Measurements from ENCODE around the gene NINJ2.

NINJ2 gene

DNA sequence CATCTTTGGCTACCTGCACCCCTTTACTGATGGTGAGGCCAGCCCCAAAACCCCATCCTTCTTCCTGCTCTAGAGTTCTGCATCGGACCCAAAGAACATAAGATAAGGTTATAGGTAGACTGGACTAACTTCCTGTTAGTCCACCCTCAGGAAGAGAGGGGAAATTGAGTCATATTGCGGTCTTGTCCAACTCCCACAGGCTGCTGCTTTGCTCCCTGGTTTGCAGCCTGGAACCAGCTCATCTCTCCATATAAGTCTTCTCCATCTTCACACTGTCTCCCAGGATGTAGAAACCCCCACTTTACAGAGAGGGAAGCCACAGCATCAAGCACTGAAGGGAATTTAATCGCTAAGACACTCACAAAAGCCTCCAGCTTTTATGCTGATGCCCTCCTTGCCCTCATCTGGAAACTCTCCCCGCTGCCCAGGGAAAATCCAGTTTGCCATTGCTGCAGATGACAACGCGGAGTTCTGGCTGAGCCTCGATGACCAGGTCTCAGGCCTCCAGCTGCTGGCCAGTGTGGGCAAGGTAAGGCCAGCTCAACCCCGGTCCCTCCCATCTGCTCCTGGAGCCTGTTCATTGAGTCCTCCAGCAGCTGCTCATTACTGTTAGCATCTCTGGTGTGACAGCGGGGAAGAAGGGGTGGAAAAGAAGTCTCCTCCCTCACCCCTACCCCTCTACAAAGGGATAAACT, 118.2 kb downstream of the NINJ2 start:
- DNase-seq: no peak

DNA sequence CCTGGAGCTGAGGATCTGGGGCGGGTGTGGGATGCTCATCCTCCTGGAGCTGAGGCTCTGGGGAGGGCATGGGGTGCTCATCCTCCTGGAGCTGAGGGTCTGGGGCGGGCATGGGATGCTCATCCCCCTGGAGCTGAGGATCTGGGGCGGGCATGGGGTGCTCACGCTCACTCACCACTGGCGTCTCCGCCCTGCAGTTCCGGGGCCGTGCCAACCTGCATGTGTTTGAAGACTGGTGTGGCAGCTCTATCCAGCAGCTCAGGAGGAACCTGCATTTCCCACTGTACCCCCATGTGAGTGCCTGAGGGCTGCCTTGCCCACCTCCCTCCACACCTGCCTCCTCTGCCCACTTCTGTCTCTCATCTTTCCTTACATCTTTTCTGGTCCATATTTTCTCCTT, 119.1 kb downstream of the NINJ2 start:
- DNase-seq: no peak

DNA sequence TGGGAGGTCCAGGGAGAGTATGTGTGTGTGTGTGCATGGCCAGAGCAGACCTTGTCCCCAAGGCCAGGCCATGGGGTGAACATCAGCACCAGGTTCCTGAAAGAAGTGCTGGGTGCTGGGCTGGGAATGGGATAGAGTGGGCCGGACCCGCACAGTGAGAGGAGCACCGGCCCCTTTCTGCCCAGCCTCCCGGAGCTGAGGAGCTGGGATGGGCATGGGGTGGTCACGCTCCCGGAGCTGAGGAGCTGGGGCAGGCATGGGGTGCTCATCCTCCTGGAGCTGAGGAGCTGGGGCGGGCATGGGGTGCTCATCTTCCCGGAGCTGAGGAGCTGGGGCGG, 120.2 kb downstream of the NINJ2 start:
- DNase-seq: no peak

DNA sequence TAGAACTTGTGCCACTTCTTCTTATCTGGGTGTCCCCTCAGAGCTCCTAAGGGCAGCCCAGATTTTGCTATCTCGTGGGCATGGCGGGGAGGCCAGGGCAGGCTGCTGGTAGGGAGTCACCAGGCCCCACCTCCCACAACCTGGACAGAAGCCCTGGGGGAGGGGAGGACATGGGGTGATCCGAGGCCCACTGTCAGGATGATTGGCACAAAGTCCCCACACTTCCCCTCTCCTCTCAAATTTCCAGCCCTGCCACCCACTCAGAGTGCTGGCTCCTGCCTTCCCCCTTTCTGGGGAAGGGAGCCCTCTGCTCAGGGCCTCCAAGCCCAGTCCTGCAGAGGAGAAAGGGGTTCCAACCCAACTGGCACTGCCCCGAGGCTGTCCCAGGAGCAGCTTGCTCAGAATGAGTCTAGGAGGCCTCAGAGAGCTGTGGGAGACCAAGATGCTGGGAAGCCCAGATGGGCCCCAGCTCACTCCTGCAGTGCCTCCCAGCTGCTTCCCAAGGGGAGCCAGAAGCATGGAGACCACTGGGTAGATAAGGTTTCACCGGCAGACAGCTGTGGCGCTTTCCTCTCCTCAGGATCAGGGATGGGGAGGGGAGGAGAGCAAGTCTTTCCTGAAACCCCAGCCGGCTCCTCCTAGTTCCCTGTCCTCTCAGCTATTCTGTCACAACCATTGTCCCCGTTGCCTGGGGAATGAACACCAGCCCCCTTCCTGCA, 120.7 kb downstream of the NINJ2 start:
- DNase-seq: no peak

DNA sequence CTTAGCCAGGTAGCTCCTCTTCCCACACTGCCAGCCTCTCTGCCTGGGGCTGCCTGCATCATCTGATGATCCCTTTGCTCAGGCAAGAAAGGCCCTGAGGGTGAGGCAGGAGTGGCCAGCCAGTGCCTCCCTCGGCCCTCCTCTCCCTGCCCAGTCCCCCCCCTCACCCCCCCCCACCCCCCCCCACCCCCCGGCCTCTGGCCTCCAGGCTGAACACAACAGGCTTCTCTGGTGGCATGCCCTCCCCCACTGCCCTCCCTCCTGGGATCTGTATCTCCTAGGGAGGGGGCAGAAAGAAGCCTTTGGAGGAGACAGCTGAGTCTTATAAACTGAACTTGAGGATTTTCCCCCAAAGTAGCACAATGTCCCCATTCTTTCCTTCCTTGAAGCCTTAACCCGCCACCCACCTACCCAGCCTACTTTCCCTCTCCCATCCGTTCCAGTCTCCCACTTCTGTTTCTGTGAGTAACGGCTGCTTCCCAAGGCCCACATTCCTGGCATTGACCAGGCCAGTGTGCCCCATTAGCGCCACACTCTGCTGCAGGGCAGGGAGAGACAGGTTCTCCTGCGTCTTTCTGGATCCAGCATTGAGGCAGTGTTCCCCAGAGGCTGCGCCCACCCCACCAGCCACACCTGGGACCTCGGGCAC, 121.4 kb downstream of the NINJ2 start:
- no peak for DNase-seq

DNA sequence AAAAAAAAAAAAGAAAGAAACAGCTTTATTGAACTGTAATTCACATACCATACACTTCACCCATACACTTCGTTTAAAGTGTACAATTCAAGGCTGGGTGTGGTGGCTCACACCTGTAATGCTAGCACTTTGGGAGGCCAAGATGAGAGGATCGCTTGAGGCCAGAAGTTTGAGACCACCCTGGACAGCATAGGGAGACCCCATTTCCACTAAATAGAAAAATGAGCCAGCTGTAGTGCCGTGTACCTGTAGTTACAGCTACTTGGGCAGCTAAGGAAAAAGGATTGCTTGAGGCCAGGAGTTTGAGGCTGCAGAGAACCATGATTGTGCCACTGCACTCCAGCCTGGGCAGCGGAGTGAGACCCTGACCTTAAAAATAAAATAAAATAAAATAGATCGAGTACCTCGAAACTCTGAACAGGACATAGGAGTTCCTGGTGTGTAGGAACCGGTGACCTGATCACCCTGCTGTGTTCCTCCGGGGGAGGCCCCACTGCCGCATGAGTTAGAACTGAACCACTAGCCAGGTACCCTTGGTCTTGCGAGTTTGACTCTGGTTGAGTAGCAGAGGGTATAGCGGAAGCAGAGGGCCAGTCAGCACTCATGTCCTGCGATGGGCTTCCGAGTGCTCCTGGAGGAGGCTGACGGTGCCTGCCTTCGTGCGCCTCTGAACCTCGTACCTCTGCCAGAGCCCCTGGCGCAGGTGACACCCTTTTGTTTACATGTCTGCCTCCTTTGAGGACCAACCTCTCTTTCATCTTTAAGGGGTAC, 123.5 kb downstream of the NINJ2 start:
- DNase-seq: no peak

DNA sequence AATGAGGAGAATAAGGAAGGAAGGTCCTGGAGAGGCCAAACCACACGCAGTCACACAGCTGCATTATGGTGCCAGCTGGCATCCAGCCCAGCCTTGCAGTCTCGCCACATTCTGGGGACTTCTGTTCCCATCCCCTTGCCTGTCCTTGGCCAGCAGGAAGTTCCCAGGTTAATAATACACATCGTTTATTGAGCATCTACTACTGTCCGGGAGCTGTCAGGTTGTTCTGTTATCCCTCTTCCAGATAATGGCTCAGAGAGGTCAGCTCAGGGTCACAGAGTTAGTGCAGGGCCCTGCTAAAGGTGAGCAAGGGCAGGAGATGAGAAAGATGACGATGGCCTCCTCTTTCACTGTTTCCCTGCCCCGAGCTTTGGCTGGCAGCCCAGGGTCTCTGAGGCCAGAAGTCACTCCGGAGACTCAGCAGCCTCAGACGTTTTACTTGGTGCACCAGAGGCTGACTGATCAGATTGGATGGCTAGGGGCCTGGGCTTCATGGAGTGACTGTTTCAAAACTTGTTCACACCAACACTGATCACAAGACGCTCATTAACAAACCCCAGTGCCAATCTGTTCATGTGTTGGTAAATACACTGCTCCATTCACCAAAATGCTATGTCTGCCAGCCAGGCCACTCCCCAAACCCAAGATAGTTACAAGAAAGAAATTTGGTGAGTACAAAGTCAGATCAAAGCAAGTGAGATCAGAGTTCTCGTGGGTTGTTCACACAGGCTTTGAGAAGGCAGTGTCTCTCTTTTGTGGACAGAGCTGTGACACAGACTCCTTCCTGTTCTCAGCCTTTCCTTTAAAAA, 124.3 kb downstream of the NINJ2 start:
- peak; percentile 81 for DNase-seq

DNA sequence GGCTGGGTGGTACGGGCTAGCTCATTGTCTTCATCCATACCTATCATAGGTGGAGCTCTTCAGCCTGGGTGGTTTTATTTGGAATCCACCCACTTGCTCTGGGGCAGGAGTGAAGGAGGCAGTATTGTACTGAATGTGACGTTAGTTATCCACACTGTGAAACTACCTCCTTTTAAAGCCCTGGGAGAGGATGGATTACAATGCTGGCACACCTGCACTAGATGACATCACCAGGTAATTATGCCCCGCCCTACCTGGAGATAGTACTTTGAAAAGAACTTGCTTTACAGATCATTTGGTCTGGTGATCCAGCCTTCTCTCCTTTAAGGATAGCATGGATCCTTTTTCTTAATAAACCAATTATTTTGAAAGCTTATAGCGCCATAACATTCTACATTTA, 125.5 kb downstream of the NINJ2 start:
- DNase-seq: no peak

DNA sequence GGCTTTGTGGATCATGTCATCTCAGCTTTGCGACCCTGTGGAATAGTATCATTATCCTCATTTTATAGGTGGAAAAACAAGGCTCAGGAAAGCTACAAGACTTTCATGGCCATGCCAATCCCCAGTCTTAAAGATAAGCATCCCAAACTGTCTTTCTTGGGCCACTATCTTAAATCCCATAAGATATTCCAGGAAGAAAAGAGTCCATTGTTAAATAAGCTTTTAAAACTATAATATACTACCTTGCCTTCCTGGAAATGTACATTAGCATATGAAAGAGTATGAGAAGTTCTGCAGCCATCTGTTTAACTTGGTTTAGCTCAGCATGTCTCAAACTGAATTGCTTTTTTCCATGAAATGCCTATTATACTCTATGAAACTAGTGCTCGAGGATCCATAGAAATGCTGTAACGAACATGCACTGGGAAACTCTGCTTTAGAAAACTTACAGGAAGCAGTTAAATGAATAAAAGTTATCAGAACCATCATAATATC, 126.4 kb downstream of the NINJ2 start:
- DNase-seq: no peak

DNA sequence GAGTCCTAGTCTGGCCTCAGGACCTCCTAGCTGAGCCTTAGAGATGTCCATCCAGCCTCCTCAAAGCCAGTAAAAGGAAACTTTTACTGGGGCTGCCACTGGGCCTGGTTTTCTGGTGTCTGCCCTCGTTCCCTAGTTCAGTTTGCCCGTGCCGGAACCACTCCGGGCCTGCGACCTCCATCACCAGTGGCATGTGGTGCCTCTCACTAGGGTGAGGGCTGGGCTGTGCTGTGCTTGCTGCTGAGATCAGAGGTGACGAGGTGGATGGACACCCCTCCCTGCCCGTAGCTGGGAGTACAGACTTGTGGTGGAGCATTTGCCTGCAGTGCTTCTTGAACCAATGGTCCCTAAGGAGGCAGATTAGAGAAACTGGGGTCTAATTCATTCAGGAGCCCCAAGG, 127.8 kb downstream of the NINJ2 start:
- no peak for DNase-seq

DNA sequence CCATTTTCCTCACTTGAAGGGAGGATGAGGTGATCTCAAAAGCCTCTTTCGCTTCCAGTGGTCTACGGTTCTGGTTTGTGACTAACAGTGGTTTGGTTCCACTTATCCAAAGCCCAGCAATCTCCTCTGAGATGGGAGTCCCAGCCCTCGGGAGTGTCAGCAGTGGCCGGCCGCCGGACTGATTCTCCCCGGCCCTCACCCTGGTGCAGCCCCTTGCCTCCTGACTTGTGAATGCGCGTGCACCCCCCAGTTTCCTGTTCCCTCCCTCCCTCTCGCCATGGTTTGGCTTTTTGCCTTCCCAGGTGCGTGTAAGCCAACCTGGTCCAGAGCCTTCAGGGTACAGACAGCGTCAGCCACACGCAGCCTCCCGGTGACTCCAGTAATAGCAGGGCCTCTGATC, 129.0 kb downstream of the NINJ2 start:
- DNase-seq: no peak

DNA sequence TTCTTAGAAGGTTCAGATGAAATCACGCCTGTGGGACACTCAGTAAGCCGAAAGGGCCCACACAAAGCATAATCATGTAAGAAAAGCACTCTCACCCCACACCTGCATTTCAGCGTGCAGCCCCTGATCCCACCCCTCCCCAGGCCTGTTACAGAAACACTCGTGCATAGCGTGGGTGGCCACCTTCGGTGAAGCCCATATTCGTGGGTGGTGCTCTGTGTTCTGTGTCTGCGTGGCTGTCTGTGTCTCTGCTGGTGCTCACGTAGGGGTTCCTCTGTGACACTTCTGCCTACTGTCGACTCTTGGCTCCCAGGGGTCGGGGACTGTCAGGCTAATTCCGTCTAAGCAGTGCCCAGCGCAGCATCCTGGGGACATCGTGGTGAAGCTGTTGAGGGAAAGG, 129.5 kb downstream of the NINJ2 start:
- no peak for DNase-seq

DNA sequence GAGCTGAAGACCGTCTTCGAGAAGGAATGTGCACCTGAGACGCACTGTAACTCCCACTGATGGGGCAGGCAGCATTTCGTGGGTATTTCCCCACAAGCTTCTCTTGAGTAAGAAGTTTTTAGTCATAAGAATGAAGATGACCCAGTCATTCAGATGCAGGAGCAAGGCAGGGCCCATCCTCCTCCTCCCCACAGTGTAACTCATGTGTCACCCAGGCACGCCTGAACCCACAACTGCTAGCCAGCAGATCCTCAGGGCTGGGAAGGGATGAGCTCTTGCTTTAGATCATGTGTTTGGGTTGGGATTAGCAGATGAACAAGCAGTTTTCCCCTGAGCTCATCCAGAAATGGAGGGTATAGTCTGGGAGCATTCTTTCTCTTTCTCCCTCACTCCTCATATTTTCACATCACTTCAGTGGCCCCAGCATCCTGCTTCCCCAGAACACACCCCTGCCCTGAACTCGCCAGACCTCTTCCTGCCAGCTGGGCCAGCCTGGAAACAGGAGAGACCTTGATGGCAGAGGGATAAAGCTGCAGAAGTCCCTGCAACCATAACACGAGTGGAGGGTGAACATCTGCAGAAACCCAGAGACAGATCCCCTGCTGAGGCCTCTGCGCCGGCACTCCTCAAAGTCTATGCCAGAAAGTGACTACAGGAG, 130.2 kb downstream of the NINJ2 start:
- DNase-seq: no peak

DNA sequence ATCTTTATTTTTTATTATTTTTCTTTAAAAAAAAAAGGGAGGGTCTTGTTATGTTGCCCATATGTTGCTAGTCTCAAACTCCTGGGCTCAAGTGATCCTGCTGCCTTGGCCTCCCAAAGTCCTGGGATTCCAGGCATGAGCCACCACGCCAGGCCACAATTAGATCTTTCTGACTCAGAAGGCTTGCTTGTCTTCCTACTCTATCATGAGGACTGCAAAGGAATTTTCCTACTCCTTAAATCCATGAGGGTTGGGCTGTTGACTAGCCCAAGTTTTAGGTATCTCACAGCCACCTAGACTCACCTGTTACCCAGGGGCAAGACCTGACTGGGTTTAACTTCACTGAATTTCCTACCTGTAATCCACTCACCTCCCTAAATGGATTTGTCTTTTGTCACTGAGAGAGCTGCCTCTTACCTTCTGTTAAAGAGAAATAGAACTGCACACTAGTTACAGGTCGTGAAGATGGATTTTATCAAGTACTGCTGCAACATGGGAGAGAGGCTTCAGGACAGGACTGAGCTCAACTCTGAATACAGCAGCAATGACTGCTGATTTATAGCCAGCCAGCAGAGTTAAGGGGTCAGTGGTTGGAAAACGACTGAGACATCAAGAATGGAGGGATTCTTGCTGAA, 131.2 kb downstream of the NINJ2 start:
- DNase-seq: no peak

DNA sequence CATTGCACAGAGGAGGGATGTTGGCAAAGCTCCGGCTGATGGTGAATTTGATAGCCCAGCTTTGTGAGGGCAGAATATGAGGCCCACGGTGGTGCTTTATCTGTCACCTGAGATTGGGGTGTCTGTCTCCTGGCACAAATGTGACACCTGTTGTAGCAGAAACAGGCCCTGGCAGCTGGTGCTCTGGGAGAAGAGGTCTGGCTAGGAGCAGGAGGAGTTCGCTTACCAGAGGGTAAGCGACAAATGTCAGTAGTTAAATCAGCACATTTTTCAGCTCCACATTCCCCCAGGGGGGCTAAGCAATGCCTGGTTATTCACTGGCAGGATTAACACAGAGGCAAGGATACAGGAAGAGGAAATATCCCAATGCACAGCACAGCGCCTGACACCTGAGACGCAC, 132.4 kb downstream of the NINJ2 start:
- DNase-seq: no peak

DNA sequence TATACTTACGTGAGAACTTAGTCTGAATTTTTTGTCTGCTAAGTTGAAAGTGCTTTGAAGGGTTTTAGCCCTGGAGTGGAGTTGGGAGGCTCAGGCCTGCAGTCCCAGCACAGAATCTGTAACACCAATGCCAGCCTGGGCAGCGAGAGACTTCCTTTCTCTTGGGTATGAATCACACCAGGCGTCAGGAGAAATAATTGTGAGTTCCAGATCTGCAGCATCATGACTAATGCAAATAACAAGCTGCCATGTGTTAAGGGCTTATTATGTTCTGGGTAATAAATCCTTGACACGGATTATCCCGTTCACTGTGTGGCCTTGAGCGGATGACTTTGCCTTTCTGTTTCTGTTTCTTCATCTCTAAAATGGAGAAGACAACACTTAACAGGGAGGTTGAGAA, 132.9 kb downstream of the NINJ2 start:
- DNase-seq: no peak

DNA sequence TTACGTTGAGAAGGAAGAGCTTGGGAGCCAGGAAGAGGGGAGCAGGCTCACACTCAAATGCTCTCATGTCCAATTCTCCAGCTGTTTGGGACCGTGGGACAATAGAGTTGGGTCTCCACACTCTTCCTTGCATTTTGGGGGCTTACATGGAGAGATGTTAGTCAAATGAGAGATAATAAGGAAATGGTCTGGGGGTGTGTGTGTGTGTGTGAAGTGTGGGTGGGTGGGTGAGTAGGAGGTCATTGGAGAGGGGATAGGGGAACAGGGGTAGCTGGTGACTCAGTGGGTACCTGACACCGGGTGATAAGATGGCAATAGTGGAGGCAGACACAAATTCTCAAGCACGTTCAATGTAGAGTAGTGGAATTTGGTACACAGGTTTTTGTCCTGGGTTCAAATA, 135.5 kb downstream of the NINJ2 start:
- no peak for DNase-seq

DNA sequence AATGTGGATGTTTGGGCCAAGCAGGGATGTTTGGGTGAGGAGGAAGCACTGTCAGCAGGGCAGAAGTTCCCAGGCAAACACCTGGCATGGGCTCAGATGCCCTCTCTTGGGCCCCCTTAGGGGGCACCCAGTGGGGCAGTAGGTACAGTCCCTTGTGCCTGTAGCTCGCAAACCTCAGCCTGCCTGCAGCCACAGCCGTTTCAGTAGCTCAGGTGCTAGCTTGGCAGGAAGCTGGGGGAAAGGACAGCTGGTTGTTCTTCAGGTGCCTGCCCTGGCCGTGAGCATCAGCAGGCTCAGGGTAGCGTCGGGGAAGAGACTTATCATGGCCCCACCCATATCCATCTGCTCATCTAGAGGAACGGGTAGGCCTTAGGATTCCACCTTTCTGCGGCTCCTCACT, 136.0 kb downstream of the NINJ2 start:
- DNase-seq: no peak

DNA sequence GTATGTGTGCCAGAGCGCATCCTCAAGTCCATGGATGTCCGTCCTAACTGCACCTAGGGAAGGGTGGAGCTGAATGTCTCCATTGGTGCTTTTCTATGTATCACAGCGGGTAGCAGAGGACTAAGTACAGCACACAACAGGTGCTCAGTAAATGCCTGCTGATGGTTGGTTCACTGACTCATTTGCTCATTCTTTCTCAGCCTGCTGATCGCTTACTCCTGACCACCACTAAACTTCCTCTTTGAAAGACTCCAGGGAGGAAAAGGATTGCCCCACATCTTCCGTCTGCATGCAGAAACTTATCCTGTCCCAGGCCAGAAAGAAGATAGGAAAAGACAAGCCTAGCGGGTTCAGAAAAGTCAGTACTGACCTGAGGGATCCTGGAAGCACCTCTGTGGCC, 137.2 kb downstream of the NINJ2 start:
- no peak for DNase-seq

DNA sequence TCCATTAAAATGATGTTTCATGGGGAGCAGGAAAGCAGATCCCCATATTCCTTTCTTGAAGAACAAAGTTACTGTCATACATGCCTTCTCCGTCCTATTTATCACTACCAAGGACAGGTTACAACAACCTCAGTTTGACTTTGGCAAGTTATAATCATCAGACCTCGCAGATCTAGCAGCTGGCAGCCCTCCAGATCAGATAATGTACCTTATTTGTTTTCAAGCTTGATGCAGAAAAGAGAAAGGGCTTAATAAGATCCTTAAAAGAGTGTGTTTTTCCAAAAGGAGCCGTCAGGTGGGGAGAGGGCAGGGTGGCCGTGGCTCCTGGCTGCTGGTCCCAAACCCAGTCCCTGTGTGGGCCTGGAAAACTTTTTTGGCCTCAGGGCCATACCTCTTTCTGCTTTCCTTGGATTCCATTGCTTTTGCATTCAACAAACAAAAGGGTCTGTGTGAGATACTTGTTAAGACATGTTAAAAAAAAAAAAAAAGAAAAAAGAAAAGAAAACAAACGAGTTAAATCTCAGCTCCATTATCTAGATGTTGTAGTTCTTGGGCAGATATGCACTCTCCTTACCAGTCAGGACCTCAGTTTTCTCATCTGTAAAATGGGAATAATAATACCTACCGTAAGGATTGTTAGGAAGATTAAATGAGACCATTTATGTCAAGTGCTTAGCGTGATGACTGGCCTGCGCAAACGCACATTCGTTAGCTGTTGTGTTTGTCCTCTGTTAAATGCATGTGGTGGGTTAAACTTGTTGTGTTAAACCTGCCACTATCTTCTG, 138.9 kb downstream of the NINJ2 start:
- DNase-seq: no peak
